Activated CD4-positive, alpha-beta memory T cell treated with anti-CD3 and anti-CD28 coated beads for 36 hours (primary cell): ENCODE results near the gene RBM25. TPM values are rescaled to one million over a fixed set of nuclear protein-coding genes. Genes with fewer than 3 reads are reported as not detected.
"Not testable (repeated sequence)": the region's sequence is repeated elsewhere in the genome, so short reads cannot be mapped to it uniquely, and the experiment has no call there.

Experiments
- CTCF ChIA-PET: fragments of 350-600 bp; sonication (Branson Sonifier 250); formaldehyde crosslinking; loops from one replicate; lab custom pipeline; 2021; ENCODE audit warnings: antibody characterized with exemption, inconsistent platforms; lab: Charles Lee
- POLR2A ChIA-PET: fragments of 350-600 bp; sonication (Branson Sonifier 250); formaldehyde crosslinking; loops from one replicate; lab custom pipeline; 2021; ENCODE audit warnings: antibody characterized with exemption; lab: Charles Lee
- DNase-seq: peaks from one replicate; pipeline ENCODE4 v3.0.0-alpha.2; 2020
- H3K27ac Mint-ChIP-seq: one replicate; pipeline ENCODE4 v1.8.0; 2021; ENCODE audit warnings: mixed read lengths
- H3K27me3 Mint-ChIP-seq: one replicate; pipeline ENCODE4 v1.8.0; 2021; ENCODE audit warnings: mixed read lengths
- H3K36me3 Mint-ChIP-seq: one replicate; pipeline ENCODE4 v1.8.0; 2021; ENCODE audit warnings: mixed read lengths
- H3K4me1 Mint-ChIP-seq: one replicate; pipeline ENCODE4 v1.8.0; 2021; ENCODE audit warnings: low read depth, mixed read lengths
- H3K4me3 Mint-ChIP-seq: one replicate; pipeline ENCODE4 v1.8.0; 2021; ENCODE audit warnings: mild to moderate bottlenecking, mixed read lengths
- H3K9me3 Mint-ChIP-seq: one replicate; pipeline ENCODE4 v1.8.0; 2021; ENCODE audit warnings: mixed read lengths
- intact Hi-C: fragments of 100-400 bp; cut with micrococcal nuclease; formaldehyde crosslinking; loops from one replicate; pipeline ENCODE4 v1.15.1; 2023
- total RNA-seq, 2 experiments: library from RNA; stranded (reverse); gene quantifications; one replicate each; pipeline ENCODE4 v1.2.3, GENCODE V29; 2021

The RBM25 gene
- 10 to 100 TPM; 89.6 to 97.9 TPM for total RNA-seq

- ChIA-PET POLR2A (interaction anchor here (0.5 to 2.6 kb wide), 19 partner anchors 9 to 1704 kb away, joined by 3 to 19 read pairs (median 3); partner anchors contain the start of genes ACOT2, NUMB, PSEN1 and RIOX1), CTCF (interaction anchor here (1.1 to 2.3 kb wide), 4 partner anchors 31 to 413 kb away, joined by 3 to 10 read pairs (median 4); partner anchors contain the start of gene ZFYVE1)
- no peaks in the 10 kb centered on the region for H3K9me3 Mint-ChIP-seq
- H3K36me3 Mint-ChIP-seq: peaks cover 25% of the 10 kb centered on the region
- H3K27ac Mint-ChIP-seq: no peak within 1 kb of the TSS
- peak; percentile 97 for DNase-seq
- H3K4me1 Mint-ChIP-seq: peaks cover 34% of the 10 kb centered on the region
- no peak within 1 kb of the TSS for H3K4me3 Mint-ChIP-seq
- intact Hi-C loops: loop anchor here (1.0 to 10.0 kb wide), 8 partner anchors 31 to 1246 kb away; partner anchors contain the start of genes ABCD4, ALDH6A1, DCAF4 and LIN52
- no peaks in the 10 kb centered on the region for H3K27me3 Mint-ChIP-seq
These were observed at the start of gene RBM25 for GRCh38 chr14:73058224-73058921. RBM25 (plus strand) TSS chr14:73058534; CDS start chr14:73071642, 13,108 bp downstream.

- POLR2A ChIA-PET, H3K27me3 Mint-ChIP-seq, H3K27ac Mint-ChIP-seq, DNase-seq, H3K4me3 Mint-ChIP-seq, H3K9me3 Mint-ChIP-seq: not testable (repeated sequence)
- intact Hi-C loops: loop anchor here (5.0 kb wide), 1 partner anchor 46 kb away; the partner anchor contains the start of gene RBM25
- peaks cover 22% of the 10 kb centered on the region for H3K4me1 Mint-ChIP-seq
- H3K36me3 Mint-ChIP-seq: peaks cover 29% of the 10 kb centered on the region
- CTCF ChIA-PET: interaction anchor here (0.6 kb wide), 1 partner anchor 156 kb away, joined by 3 read pairs; no protein-coding TSS in a partner anchor
These were observed 47.1 kb upstream of the RBM25 start for GRCh38 chr14:73011189-73011588.

GRCh38 chr14:73014105-73014504 is 44.2 kb upstream of the RBM25 start:
- peak overlapping the region; percentile 9 for H3K27ac Mint-ChIP-seq
- no peaks in the 10 kb centered on the region for H3K9me3 Mint-ChIP-seq
- ChIA-PET POLR2A (interaction anchor here (0.8 to 1.9 kb wide), 3 partner anchors 13 to 44 kb away, joined by 3 to 6 read pairs (median 3); partner anchors contain the start of genes RBM25 and ZFYVE1), CTCF (interaction anchor here (1.1 to 2.2 kb wide), 2 partner anchors 13 kb away, joined by 3 to 7 read pairs; partner anchors contain the start of gene ZFYVE1)
- no peak for DNase-seq
- intact Hi-C loops: loop anchor here (1.0 to 5.0 kb wide), 2 partner anchors 13 to 43 kb away; partner anchors contain the start of genes RBM25 and ZFYVE1
- no peaks in the 10 kb centered on the region for H3K27me3 Mint-ChIP-seq
- H3K4me3 Mint-ChIP-seq: no peak overlapping the region
- peaks cover 24% of the 10 kb centered on the region for H3K36me3 Mint-ChIP-seq
- H3K4me1 Mint-ChIP-seq: peaks cover 27% of the 10 kb centered on the region

- peaks cover 27% of the 10 kb centered on the region for H3K4me1 Mint-ChIP-seq
- POLR2A ChIA-PET: interaction anchor here (1.1 kb wide), 1 partner anchor 42 kb away, joined by 3 read pairs; the partner anchor contains the start of gene RBM25
- H3K4me3 Mint-ChIP-seq, H3K9me3 Mint-ChIP-seq, H3K27me3 Mint-ChIP-seq, intact Hi-C loops, H3K27ac Mint-ChIP-seq, DNase-seq: not testable (repeated sequence)
- CTCF ChIA-PET: interaction anchor here (0.6 kb wide), 1 partner anchor 452 kb away, joined by 4 read pairs; no protein-coding TSS in a partner anchor
- H3K36me3 Mint-ChIP-seq: peaks cover 19% of the 10 kb centered on the region
These were observed 42.8 kb upstream of the RBM25 start for GRCh38 chr14:73015552-73015951.

GRCh38 chr14:73016011-73016410 is 42.3 kb upstream of the RBM25 start:
- peaks cover 19% of the 10 kb centered on the region for H3K36me3 Mint-ChIP-seq
- intact Hi-C loops, H3K9me3 Mint-ChIP-seq, DNase-seq, POLR2A ChIA-PET, H3K27me3 Mint-ChIP-seq, CTCF ChIA-PET, H3K27ac Mint-ChIP-seq, H3K4me3 Mint-ChIP-seq: not testable (repeated sequence)
- peaks cover 27% of the 10 kb centered on the region for H3K4me1 Mint-ChIP-seq

- no peak for DNase-seq
- Mint-ChIP-seq H3K27me3 (no peaks in the 10 kb centered on the region), H3K27ac (no peak overlapping the region), H3K4me1 (peaks cover 38% of the 10 kb centered on the region), H3K4me3 (no peak overlapping the region), H3K36me3 (peaks cover 16% of the 10 kb centered on the region), H3K9me3 (no peaks in the 10 kb centered on the region)
- ChIA-PET CTCF (interaction anchor here (0.7 kb wide), 1 partner anchor 64 kb away, joined by 4 read pairs; no protein-coding TSS in a partner anchor), POLR2A (no interaction called here)
- intact Hi-C loops: no loop called here
These were observed 36.3 kb upstream of the RBM25 start for GRCh38 chr14:73022051-73022450.

GRCh38 chr14:73025544-73025943 is 32.8 kb upstream of the RBM25 start:
- Mint-ChIP-seq H3K27ac (no peak overlapping the region), H3K36me3 (peaks cover 16% of the 10 kb centered on the region), H3K27me3 (no peaks in the 10 kb centered on the region), H3K9me3 (no peaks in the 10 kb centered on the region), H3K4me1 (peaks cover 44% of the 10 kb centered on the region), H3K4me3 (peak overlapping the region; percentile 87)
- no peak for DNase-seq
- intact Hi-C loops: no loop called here
- CTCF ChIA-PET: no interaction called here
- POLR2A ChIA-PET: interaction anchor here (0.7 to 2.6 kb wide), 2 partner anchors 33 to 98 kb away, joined by 3 to 19 read pairs; partner anchors contain the start of gene RBM25

- ChIA-PET CTCF (interaction anchor here (0.5 to 2.1 kb wide), 4 partner anchors 13 to 78 kb away, joined by 4 to 10 read pairs (median 6); partner anchors contain the start of gene RBM25), POLR2A (interaction anchor here (0.7 to 2.6 kb wide), 7 partner anchors 13 to 100 kb away, joined by 3 to 19 read pairs (median 3); partner anchors contain the start of genes DCAF4 and RBM25)
- Mint-ChIP-seq H3K4me3 (peak overlapping the region; percentile 87), H3K9me3 (no peaks in the 10 kb centered on the region), H3K27ac (no peak overlapping the region), H3K36me3 (peaks cover 16% of the 10 kb centered on the region), H3K4me1 (peaks cover 43% of the 10 kb centered on the region), H3K27me3 (no peaks in the 10 kb centered on the region)
- intact Hi-C loops: loop anchor here (2.0 kb wide), 1 partner anchor 100 kb away; the partner anchor contains the start of gene DCAF4
- no peak for DNase-seq
These were observed 32.0 kb upstream of the RBM25 start for GRCh38 chr14:73026243-73026844.

- peaks cover 37% of the 10 kb centered on the region for H3K4me1 Mint-ChIP-seq
- peak within 1 kb of the TSS; percentile 93 for H3K4me3 Mint-ChIP-seq
- H3K36me3 Mint-ChIP-seq: peaks cover 16% of the 10 kb centered on the region
- POLR2A ChIA-PET: interaction anchor here (0.7 to 2.6 kb wide), 7 partner anchors 13 to 101 kb away, joined by 3 to 19 read pairs (median 3); partner anchors contain the start of genes DCAF4 and RBM25
- peak; percentile 96 for DNase-seq
- peak within 1 kb of the TSS; percentile 83 for H3K27ac Mint-ChIP-seq
- CTCF ChIA-PET: interaction anchor here (0.5 to 2.1 kb wide), 5 partner anchors 13 to 79 kb away, joined by 4 to 10 read pairs (median 5); partner anchors contain the start of gene RBM25
- intact Hi-C loops: loop anchor here (1.0 to 2.0 kb wide), 4 partner anchors 13 to 109 kb away; partner anchors contain the start of genes DCAF4, PSEN1 and RBM25
- H3K9me3 Mint-ChIP-seq: no peaks in the 10 kb centered on the region
- no peaks in the 10 kb centered on the region for H3K27me3 Mint-ChIP-seq
These were observed 31.3 kb upstream of the RBM25 start, which contains the start of gene ZFYVE1 for GRCh38 chr14:73026845-73027542. ZFYVE1 (minus strand) TSS chr14:73027106; CDS start chr14:73024508, 2,598 bp downstream.

- Mint-ChIP-seq H3K27ac (peak overlapping the region; percentile 83), H3K36me3 (peaks cover 15% of the 10 kb centered on the region), H3K4me1 (peaks cover 31% of the 10 kb centered on the region), H3K4me3 (peak overlapping the region; percentile 93), H3K9me3 (no peaks in the 10 kb centered on the region), H3K27me3 (no peaks in the 10 kb centered on the region)
- ChIA-PET CTCF (interaction anchor here (1.1 to 2.1 kb wide), 3 partner anchors 14 to 79 kb away, joined by 5 to 10 read pairs (median 7); partner anchors contain the start of gene RBM25), POLR2A (interaction anchor here (0.8 to 2.6 kb wide), 5 partner anchors 14 to 101 kb away, joined by 3 to 19 read pairs (median 3); partner anchors contain the start of genes DCAF4 and RBM25)
- no peak for DNase-seq
- intact Hi-C loops: loop anchor here (1.0 to 2.0 kb wide), 4 partner anchors 13 to 109 kb away; partner anchors contain the start of genes DCAF4, PSEN1 and RBM25
These were observed 30.8 kb upstream of the RBM25 start for GRCh38 chr14:73027546-73027945.
